ENCODE data around the gene KRR1.

KRR1 gene

DNA sequence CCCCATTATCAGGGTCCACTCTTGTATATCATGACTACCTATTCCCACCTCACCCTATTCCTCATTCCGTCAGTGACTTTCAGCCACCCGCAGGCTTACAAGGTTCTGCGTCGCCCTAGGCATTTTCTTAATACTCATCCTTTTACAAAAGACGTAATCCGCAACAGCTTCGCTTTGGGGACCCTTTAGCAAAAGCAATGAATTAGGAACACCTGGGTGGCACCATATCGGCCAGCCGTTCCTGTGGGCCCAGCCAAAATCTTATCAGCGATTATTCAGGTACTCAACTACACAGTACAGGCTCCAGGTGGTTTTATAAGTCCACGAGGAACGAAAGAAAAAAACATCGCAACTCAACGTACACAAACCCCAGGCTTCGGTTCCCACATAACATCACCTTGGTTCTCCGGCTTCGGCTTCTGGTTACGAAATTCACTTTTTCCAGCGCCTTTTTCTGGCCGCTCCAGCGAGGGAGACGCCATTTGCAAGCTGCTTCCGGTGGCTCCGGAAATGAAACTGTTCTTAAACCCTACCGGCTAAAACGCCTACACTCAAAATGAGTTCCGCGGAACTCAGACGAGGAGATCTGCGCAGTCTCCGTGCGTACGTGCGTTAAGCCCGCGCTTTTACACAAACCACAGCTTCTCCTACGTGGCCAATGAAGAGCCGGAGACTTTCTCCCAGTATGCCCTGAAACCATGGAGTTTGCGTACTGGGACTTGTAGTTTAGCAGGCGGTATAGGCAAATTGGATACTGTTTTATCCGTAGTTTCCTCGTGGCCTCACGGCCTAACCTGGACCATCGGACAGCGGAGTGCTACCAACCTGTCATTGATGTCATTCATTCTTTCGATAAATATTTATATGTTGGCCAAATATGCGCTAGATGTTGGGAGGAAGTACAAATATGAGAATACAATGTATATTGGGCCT, at the start of gene KRR1:
Gene KRR1, minus strand, starts transcription at position 494 of the 933 bp plus-strand sequence. Its CDS starts 12 bp downstream, at position 482.
- peak; percentile 93 for DNase-seq (ENCODE audit: low spot score)

DNA sequence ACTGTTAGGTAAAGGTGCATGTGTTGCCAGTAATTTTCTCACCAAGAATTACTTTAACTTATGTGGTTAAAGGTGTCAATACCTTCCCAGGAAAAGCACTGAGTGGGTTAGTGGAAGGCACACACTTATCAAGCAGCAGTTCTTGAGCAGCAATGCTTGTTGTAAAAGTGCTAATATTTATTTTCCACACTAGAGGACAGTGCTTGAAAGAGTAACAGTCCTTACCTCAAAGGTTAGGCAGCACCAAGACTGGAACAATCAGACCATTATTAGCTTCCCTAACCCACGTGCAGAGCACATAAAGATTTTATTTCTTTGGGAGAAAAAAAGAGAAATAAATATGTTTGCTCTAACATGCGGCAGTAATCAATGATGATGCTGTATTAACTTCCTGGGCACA, 48.8 kb upstream of the KRR1 start:
- no peak for DNase-seq (ENCODE audit: low spot score)

- DNase-seq (ENCODE audit: low spot score) = no peak
These were observed 46.9 kb upstream of the KRR1 start for GRCh38 chr12:75558287-75558686.

- no peak for DNase-seq (ENCODE audit: low spot score)
These were observed 45.0 kb upstream of the KRR1 start for GRCh38 chr12:75556311-75556899.

DNA sequence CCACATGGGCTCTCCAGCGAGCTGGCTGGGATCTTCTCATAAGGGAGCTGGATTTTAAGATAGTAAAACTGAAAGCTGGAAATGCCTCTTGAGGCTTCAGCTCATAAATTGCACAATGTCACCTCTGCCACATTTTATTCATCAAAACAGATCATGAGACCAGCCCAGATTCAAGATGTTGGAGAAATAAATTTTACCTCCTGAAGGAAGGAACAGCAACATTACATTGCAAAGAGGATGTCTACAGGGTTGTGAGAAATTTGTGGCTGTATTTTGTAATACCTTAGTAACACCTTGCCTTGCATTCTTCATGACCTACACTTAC, 43.1 kb upstream of the KRR1 start:
- DNase-seq (ENCODE audit: low spot score) = no peak

DNA sequence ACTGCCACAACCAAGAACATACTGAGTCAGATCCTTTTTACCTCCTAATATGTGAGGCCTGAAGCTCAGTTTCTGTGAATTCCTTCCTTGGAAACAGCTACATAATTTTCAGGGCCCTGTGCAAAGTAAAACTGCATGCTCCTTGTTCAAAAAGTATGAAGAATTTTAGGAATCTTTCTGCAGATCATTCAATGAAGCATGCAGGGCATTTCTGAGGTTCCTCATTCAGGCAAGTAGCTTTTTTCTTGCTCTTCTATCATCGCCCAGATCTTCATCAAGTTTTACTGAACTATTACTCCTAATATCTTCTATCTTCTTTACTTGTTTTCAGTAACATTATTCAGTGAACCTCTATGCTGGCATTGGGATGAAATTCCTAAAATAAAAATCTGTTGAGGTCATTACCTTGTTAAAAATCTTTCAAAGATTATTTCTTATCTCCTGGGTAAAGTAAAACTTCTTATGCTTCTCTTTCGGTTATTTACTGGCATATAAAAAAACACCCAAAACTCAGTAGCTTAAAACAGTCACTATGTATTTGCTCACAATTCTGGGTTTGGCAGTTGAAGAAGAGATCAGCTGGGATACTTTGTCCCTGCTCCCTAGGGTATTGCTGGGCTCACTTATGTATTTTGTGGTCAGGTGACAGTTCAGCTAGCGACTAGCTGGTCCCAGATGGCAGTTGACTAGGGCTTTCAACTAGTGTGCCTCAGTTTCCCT, 42.6 kb upstream of the KRR1 start:
- DNase-seq (ENCODE audit: low spot score) = no peak

DNA sequence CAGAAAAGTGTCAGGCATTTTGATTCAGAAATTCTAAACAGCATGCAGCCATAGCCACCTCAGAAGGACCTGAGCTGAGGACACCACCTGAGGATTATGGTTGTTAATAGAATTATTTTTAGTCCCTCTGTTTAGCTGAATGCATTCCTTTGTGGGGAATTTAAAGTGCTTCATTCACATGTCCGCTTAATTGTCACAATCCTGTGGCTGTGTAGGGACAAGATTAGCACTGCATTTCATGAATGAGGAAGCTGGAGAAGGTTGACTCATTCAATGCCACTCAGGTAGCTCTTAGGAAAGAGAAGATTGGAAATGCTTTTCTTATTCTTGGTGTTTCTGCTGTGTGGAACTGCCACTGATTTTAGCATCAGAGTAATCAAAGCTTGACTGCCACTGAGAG, 42.0 kb upstream of the KRR1 start:
- no peak for DNase-seq (ENCODE audit: low spot score)

DNA sequence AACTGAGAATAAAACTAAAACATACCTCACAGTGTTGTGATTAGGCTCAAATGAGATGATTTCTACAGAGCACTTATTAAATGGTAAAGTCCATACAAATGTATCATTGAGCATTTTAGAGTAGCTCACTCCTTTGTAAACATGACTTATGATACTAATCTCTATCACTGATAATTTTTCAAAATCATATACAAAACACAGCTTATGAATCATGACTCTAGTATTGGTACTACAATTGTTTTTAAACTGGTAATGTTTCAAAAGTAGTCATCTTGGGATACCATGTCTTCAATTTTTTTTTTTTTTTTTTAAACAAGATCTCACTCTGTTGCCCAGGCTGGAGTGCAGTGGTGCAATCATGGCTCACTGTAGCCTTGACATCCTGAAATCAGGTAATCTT, 40.1 kb upstream of the KRR1 start:
- no peak for DNase-seq (ENCODE audit: low spot score)

DNA sequence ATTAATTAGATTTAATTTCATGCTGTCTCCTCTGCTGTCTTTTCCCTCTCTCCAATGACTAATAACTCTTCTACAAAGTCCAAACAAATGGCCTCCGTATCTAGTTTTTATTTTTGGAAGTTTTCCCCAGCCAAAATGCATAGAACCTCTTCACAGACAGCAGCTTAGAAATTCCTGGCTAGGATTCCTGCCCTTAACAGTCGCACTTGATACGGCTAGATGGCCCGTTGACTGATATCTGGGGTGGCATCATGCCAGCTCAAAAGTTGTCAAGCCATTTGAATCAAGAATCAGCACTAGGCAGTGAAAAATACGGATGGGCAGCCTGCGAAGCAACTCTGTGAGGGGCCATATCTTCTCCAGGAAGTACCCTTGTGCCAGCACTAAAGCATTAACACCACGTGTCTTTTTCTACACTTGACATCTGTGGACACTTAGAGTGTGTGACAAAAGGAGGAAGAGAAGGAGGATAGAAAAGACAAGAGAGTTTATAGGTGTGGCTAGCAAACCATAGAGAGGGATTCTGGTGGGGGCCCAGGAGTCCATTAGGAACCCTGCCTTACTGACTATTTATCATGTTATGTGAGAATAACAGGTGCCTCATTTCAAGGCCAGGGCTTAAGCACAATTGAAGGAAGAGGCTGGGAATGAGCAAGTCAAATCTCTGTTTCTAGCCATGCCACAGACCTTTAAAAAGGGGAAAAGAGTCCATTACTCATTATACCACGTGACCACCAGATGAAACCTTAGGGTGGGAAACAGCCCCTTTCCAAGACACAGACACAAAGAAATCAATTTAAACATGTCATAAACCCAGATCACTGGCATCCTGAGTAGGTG, 39.2 kb upstream of the KRR1 start:
- no peak for DNase-seq (ENCODE audit: low spot score)

- DNase-seq (ENCODE audit: low spot score) = no peak
These were observed 38.6 kb upstream of the KRR1 start for GRCh38 chr12:75549989-75550388.

- no peak for DNase-seq (ENCODE audit: low spot score)
These were observed 37.5 kb upstream of the KRR1 start for GRCh38 chr12:75548879-75549278.

GRCh38 chr12:75545636-75546035, 34.2 kb upstream of the KRR1 start:
- DNase-seq (ENCODE audit: low spot score) = no peak

DNA sequence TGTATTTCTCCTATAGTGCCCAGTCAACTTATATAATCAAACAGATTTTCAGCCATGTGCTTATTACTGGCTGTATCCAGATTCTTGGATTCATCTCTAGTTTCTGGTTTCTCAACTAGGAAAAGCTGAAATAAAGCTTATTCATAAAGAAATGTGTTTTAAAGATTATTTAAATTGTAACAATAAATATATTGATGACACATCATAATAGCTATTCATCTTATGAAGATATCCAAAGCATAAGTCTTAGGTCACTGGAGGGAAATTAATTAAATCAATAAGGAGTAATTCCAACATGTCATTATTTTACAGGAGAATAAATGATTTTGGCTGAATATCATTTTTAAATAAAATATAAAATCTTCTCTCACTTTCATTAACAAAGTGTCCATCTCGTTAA, 32.1 kb upstream of the KRR1 start:
- DNase-seq (ENCODE audit: low spot score) = no peak

DNA sequence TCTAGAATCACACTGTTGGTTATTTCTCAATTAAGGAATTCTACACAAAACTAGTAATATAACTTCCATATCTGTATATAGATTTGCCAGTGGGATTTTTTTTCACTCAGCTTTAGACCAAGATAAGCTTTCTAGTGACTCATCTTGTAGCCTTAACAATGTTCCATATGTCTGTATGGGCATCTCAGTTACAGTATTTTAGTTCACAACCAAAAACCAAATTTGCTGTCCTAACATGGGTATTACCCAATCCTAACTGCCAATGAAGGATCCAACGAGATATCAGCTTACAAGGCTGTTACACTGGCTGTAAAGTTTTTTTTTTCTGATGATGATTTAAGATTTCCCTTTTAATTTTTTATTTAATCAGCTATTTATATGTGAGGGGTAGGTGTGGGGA, 31.5 kb upstream of the KRR1 start:
- DNase-seq (ENCODE audit: low spot score) = no peak

GRCh38 chr12:75539889-75540288, 28.5 kb upstream of the KRR1 start:
- no peak for DNase-seq (ENCODE audit: low spot score)

DNA sequence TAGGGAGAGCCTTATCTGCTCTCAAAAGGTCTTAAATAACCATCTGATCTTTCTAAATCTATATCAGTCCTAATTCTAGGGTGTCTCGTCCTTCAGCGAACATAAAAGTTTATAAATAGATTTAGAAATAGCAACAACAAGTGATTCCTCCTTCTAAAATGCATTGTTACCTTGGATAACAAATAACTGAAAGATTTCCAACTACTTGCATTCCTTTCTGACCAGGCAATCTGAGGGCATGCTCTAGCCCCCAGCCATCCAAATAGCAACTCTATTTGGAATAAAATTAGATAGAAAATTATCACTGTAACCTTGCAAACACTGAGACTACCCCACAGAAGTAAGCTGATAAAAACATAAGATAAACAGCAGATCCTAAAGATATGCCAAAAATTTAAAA, 21.8 kb upstream of the KRR1 start:
- DNase-seq (ENCODE audit: low spot score) = no peak

DNA sequence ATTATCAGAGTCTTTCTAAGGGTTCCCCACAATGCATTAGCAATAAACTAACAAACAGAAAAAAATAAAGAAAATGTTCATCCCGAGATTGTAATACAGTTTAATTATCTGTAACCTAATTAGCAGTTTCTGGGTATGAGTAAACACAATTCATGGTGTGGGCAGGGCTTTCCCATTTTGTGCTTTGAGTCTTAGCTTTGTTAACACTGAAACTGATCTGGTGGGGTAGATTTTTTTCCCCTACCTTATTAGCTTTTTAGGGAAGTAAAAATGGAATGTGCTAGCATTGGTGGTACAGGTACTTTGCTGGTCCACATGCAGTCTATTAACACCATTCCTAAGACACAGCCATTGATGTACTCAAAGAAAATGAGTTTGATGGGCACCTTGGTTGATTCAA, 18.4 kb upstream of the KRR1 start:
- no peak for DNase-seq (ENCODE audit: low spot score)

- DNase-seq (ENCODE audit: low spot score) = no peak
These were observed 17.9 kb upstream of the KRR1 start for GRCh38 chr12:75529316-75529715.

- no peak for DNase-seq (ENCODE audit: low spot score)
These were observed 17.3 kb upstream of the KRR1 start for GRCh38 chr12:75528692-75529091.

DNA sequence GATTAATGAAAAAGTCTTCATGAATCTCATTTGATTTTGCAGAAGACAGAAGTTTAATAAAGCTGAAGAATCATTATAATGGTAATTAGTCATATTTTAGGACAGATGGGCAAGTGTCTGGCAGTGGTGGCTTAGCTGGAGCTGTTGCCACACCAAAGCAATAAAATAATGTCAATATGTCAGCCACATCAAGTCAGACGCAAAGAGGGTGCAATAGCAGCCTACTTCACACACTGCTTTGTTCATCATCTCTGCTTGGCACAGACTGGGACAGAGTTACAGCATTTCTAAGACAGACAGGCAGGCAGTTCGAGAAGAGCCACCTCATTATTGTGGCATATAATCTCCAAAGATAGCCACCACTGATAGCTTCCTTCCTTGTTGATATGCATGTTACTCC, 16.9 kb upstream of the KRR1 start:
- no peak for DNase-seq (ENCODE audit: low spot score)

GRCh38 chr12:75526655-75527511, 15.5 kb upstream of the KRR1 start:
- peak; percentile 42 for DNase-seq (ENCODE audit: low spot score)

Data from CD4-positive, alpha-beta T cell treated with Interleukin-15 for 4 hours (primary cell).